Fibroblast of lung (primary cell): Measurements from ENCODE around the gene DNER.

Source experiments
- EZH2 ChIP-seq: IDR thresholded peaks from 2 replicates; pipeline ENCODE4 v1.5.1; 2012; ENCODE audit warnings: low read length, control low read depth, mild to moderate bottlenecking; ENCODE audit errors: missing control alignments
- TF ChIP-seq, protein P1 (sequence below), 2 donors: IDR thresholded peaks in 1 of 2; conservative IDR thresholded peaks in 1 of 2; 1 replicate in 1 of 2; 2 replicates in 1 of 2; pipeline ENCODE4 v1.5.1; 2011 to 2012; ENCODE audit warnings: low read length in 2 of 2, control low read depth in 1 of 2, inconsistent platforms in 1 of 2, low read depth in 1 of 2, mild to moderate bottlenecking in 1 of 2

DNA sequence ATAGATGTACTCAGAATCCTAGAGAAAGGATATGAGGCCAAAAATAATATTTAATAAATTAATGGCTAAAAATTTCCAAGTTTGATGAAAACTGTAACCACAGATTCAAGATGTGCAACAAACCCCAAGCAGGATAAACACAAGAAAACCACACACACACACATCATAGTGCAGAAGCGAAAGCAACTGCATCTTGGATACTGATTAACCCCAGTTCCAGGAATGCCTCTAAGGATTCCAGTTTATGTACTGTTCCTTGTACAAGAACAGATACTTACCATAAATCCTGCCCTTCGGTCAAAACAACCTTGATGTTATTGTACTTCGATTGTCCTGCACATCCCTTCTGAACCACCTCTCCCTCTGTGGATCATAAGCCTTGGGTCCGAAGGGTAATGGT, 320.4 kb downstream of the DNER start:
- TF ChIP-seq EZH2, result no peak
- TF ChIP-seq, protein P1, sequence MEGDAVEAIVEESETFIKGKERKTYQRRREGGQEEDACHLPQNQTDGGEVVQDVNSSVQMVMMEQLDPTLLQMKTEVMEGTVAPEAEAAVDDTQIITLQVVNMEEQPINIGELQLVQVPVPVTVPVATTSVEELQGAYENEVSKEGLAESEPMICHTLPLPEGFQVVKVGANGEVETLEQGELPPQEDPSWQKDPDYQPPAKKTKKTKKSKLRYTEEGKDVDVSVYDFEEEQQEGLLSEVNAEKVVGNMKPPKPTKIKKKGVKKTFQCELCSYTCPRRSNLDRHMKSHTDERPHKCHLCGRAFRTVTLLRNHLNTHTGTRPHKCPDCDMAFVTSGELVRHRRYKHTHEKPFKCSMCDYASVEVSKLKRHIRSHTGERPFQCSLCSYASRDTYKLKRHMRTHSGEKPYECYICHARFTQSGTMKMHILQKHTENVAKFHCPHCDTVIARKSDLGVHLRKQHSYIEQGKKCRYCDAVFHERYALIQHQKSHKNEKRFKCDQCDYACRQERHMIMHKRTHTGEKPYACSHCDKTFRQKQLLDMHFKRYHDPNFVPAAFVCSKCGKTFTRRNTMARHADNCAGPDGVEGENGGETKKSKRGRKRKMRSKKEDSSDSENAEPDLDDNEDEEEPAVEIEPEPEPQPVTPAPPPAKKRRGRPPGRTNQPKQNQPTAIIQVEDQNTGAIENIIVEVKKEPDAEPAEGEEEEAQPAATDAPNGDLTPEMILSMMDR (conservative IDR thresholded peaks at IDR 0.05 in 1 of 2, IDR thresholded peaks at IDR 0.05 in 1 of 2; ENCODE audit: low read depth in 1 of 2, low read length in 2 of 2), result no peak
